Progenitor cell of endocrine pancreas (in vitro differentiated cells): ENCODE measurements around the gene PSMD1. TPM values are rescaled to one million over a fixed set of nuclear protein-coding genes. Genes with fewer than 3 reads are reported as not detected.
A peak's percentile ranks its signal among the peaks of the same experiment; 100 is the strongest.

Source experiments
- DNase-seq: peaks from one replicate; pipeline ENCODE4 v3.0.0; 2021; ENCODE audit warnings: low spot score; ENCODE audit not compliant: unreplicated experiment
- H3K27ac Mint-ChIP-seq: 2 replicates; pipeline ENCODE4 v1.8.0; 2021; ENCODE audit warnings: mild to moderate bottlenecking, moderate library complexity, mixed read lengths
- H3K27me3 Mint-ChIP-seq: 2 replicates; pipeline ENCODE4 v1.8.0; 2021; ENCODE audit warnings: mixed read lengths
- H3K36me3 Mint-ChIP-seq: 2 replicates; pipeline ENCODE4 v1.8.0; 2022; ENCODE audit warnings: mixed read lengths; ENCODE audit not compliant: insufficient read depth
- H3K4me1 Mint-ChIP-seq: 2 replicates; pipeline ENCODE4 v1.8.0; 2021; ENCODE audit warnings: low read depth, mixed read lengths
- H3K4me3 Mint-ChIP-seq: 2 replicates; pipeline ENCODE4 v1.8.0; 2021; ENCODE audit warnings: low read depth, mild to moderate bottlenecking, moderate library complexity, mixed read lengths
- H3K9me3 Mint-ChIP-seq: 2 replicates; pipeline ENCODE4 v1.8.0; 2021; ENCODE audit warnings: low read depth, mixed read lengths
- CTCF ChIP-seq: fragments of 200-600 bp; sonication (generic); IDR thresholded peaks from one replicate; pipeline ENCODE4 v1.5.0; 2021; ENCODE audit warnings: antibody characterized with exemption, mild to moderate bottlenecking; ENCODE audit not compliant: unreplicated experiment
- total RNA-seq: library from RNA; stranded (reverse); gene quantifications from 2 replicates; pipeline ENCODE4 v1.2.1, GENCODE V29; 2021

The PSMD1 gene
- total RNA-seq, 1 donor from 2014 or later: 99.0 TPM

- DNase-seq: no peak
- TF ChIP-seq CTCF: no peak
- Mint-ChIP-seq H3K27me3 (no peaks in the 10 kb centered on the region), H3K27ac (no peak overlapping the region), H3K9me3 (no peaks in the 10 kb centered on the region), H3K4me3 (no peak overlapping the region), H3K4me1 (no peaks in the 10 kb centered on the region), H3K36me3 (peaks cover 16% of the 10 kb centered on the region)
Measured at GRCh38 chr2:231068525-231069222, 12.0 kb downstream of the PSMD1 start.

GRCh38 chr2:231069379-231070054 is 12.8 kb downstream of the PSMD1 start:
- Mint-ChIP-seq H3K4me1 (no peaks in the 10 kb centered on the region), H3K36me3 (peaks cover 16% of the 10 kb centered on the region), H3K9me3 (no peaks in the 10 kb centered on the region), H3K4me3 (no peak overlapping the region), H3K27ac (no peak overlapping the region), H3K27me3 (no peaks in the 10 kb centered on the region)
- DNase-seq: no peak
- no peak for TF ChIP-seq CTCF

GRCh38 chr2:231084565-231084964 is 27.9 kb downstream of the PSMD1 start:
- Mint-ChIP-seq H3K27ac (no peak overlapping the region), H3K9me3 (no peaks in the 10 kb centered on the region), H3K4me1 (no peaks in the 10 kb centered on the region), H3K36me3 (peaks cover 48% of the 10 kb centered on the region), H3K4me3 (no peak overlapping the region), H3K27me3 (peaks cover 9% of the 10 kb centered on the region)
- TF ChIP-seq CTCF: no peak
- DNase-seq: no peak

GRCh38 chr2:231088754-231089153 is 32.1 kb downstream of the PSMD1 start:
- no peak overlapping the region for H3K27ac Mint-ChIP-seq
- H3K36me3 Mint-ChIP-seq: peaks cover 48% of the 10 kb centered on the region
- H3K4me3 Mint-ChIP-seq: no peak overlapping the region

GRCh38 chr2:231093933-231094332 is 37.3 kb downstream of the PSMD1 start:
- no peak for TF ChIP-seq CTCF
- peak overlapping the region; percentile 77 for H3K27ac Mint-ChIP-seq
- no peak overlapping the region for H3K4me3 Mint-ChIP-seq
- peaks cover 10% of the 10 kb centered on the region for H3K27me3 Mint-ChIP-seq
- no peak for DNase-seq
- H3K4me1 Mint-ChIP-seq: peaks cover 10% of the 10 kb centered on the region
- H3K36me3 Mint-ChIP-seq: peaks cover 68% of the 10 kb centered on the region
- H3K9me3 Mint-ChIP-seq: peaks cover 38% of the 10 kb centered on the region

More at GRCh38 chr2:231088754-231089153, 32.1 kb downstream of the PSMD1 start:
- H3K27me3 Mint-ChIP-seq: peaks cover 19% of the 10 kb centered on the region
- H3K9me3 Mint-ChIP-seq: peaks cover 7% of the 10 kb centered on the region
- no peak for DNase-seq
- TF ChIP-seq CTCF: no peak
- peaks cover 6% of the 10 kb centered on the region for H3K4me1 Mint-ChIP-seq
